ENCODE data around the gene RNF123.

DNA sequence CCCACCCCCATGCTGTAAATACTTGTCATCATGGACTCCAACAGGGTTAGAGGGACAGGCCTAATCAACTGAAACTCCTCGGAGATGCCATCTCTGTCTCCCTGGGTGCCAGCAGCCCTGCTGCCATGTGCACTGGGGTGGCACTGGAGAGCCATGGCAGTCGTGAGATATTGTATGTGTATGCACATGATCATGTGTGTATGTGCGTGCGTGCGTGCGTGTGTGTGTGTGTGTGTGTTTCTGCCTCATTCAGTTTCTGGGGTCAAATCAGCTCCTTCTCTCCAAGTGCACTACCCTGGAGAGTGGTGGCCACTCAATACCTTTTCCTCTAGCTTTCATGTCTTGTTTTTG is 18.4 kb upstream of the RNF123 start:
- TF ChIP-seq KAT7 (CRISPR knock-in tag; IDR thresholded peaks at IDR 0.05; ENCODE audit: borderline replicate concordance) (no peak), ZNF219 (CRISPR knock-in tag; IDR thresholded peaks at IDR 0.05; ENCODE audit: borderline replicate concordance) (no peak), ZNF121 (CRISPR knock-in tag; IDR thresholded peaks at IDR 0.05) (no peak), CBFB (CRISPR knock-in tag; IDR thresholded peaks at IDR 0.05; ENCODE audit: low read depth) (no peak), TP53 (CRISPR knock-in tag; IDR thresholded peaks at IDR 0.05) (no peak), CREB1 (CRISPR knock-in tag; IDR thresholded peaks at IDR 0.05) (no peak)
- TF ChIP-seq, protein P1, sequence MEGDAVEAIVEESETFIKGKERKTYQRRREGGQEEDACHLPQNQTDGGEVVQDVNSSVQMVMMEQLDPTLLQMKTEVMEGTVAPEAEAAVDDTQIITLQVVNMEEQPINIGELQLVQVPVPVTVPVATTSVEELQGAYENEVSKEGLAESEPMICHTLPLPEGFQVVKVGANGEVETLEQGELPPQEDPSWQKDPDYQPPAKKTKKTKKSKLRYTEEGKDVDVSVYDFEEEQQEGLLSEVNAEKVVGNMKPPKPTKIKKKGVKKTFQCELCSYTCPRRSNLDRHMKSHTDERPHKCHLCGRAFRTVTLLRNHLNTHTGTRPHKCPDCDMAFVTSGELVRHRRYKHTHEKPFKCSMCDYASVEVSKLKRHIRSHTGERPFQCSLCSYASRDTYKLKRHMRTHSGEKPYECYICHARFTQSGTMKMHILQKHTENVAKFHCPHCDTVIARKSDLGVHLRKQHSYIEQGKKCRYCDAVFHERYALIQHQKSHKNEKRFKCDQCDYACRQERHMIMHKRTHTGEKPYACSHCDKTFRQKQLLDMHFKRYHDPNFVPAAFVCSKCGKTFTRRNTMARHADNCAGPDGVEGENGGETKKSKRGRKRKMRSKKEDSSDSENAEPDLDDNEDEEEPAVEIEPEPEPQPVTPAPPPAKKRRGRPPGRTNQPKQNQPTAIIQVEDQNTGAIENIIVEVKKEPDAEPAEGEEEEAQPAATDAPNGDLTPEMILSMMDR (IDR thresholded peaks at IDR 0.05): no peak
- TF ChIP-seq, protein P2, sequence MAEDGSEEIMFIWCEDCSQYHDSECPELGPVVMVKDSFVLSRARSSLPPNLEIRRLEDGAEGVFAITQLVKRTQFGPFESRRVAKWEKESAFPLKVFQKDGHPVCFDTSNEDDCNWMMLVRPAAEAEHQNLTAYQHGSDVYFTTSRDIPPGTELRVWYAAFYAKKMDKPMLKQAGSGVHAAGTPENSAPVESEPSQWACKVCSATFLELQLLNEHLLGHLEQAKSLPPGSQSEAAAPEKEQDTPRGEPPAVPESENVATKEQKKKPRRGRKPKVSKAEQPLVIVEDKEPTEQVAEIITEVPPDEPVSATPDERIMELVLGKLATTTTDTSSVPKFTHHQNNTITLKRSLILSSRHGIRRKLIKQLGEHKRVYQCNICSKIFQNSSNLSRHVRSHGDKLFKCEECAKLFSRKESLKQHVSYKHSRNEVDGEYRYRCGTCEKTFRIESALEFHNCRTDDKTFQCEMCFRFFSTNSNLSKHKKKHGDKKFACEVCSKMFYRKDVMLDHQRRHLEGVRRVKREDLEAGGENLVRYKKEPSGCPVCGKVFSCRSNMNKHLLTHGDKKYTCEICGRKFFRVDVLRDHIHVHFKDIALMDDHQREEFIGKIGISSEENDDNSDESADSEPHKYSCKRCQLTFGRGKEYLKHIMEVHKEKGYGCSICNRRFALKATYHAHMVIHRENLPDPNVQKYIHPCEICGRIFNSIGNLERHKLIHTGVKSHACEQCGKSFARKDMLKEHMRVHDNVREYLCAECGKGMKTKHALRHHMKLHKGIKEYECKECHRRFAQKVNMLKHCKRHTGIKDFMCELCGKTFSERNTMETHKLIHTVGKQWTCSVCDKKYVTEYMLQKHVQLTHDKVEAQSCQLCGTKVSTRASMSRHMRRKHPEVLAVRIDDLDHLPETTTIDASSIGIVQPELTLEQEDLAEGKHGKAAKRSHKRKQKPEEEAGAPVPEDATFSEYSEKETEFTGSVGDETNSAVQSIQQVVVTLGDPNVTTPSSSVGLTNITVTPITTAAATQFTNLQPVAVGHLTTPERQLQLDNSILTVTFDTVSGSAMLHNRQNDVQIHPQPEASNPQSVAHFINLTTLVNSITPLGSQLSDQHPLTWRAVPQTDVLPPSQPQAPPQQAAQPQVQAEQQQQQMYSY (CRISPR knock-in tag; IDR thresholded peaks at IDR 0.05): no peak
- TF ChIP-seq, protein P3, sequence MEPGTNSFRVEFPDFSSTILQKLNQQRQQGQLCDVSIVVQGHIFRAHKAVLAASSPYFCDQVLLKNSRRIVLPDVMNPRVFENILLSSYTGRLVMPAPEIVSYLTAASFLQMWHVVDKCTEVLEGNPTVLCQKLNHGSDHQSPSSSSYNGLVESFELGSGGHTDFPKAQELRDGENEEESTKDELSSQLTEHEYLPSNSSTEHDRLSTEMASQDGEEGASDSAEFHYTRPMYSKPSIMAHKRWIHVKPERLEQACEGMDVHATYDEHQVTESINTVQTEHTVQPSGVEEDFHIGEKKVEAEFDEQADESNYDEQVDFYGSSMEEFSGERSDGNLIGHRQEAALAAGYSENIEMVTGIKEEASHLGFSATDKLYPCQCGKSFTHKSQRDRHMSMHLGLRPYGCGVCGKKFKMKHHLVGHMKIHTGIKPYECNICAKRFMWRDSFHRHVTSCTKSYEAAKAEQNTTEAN (CRISPR knock-in tag; IDR thresholded peaks at IDR 0.05): no peak
- TF ChIP-seq, protein P4, sequence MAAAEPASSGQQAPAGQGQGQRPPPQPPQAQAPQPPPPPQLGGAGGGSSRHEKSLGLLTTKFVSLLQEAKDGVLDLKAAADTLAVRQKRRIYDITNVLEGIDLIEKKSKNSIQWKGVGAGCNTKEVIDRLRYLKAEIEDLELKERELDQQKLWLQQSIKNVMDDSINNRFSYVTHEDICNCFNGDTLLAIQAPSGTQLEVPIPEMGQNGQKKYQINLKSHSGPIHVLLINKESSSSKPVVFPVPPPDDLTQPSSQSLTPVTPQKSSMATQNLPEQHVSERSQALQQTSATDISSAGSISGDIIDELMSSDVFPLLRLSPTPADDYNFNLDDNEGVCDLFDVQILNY (CRISPR knock-in tag; IDR thresholded peaks at IDR 0.05): no peak
- TF ChIP-seq, protein P5, sequence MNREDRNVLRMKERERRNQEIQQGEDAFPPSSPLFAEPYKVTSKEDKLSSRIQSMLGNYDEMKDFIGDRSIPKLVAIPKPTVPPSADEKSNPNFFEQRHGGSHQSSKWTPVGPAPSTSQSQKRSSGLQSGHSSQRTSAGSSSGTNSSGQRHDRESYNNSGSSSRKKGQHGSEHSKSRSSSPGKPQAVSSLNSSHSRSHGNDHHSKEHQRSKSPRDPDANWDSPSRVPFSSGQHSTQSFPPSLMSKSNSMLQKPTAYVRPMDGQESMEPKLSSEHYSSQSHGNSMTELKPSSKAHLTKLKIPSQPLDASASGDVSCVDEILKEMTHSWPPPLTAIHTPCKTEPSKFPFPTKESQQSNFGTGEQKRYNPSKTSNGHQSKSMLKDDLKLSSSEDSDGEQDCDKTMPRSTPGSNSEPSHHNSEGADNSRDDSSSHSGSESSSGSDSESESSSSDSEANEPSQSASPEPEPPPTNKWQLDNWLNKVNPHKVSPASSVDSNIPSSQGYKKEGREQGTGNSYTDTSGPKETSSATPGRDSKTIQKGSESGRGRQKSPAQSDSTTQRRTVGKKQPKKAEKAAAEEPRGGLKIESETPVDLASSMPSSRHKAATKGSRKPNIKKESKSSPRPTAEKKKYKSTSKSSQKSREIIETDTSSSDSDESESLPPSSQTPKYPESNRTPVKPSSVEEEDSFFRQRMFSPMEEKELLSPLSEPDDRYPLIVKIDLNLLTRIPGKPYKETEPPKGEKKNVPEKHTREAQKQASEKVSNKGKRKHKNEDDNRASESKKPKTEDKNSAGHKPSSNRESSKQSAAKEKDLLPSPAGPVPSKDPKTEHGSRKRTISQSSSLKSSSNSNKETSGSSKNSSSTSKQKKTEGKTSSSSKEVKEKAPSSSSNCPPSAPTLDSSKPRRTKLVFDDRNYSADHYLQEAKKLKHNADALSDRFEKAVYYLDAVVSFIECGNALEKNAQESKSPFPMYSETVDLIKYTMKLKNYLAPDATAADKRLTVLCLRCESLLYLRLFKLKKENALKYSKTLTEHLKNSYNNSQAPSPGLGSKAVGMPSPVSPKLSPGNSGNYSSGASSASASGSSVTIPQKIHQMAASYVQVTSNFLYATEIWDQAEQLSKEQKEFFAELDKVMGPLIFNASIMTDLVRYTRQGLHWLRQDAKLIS (CRISPR knock-in tag; IDR thresholded peaks at IDR 0.05; ENCODE audit: borderline replicate concordance): no peak
- TF ChIP-seq, protein P6, sequence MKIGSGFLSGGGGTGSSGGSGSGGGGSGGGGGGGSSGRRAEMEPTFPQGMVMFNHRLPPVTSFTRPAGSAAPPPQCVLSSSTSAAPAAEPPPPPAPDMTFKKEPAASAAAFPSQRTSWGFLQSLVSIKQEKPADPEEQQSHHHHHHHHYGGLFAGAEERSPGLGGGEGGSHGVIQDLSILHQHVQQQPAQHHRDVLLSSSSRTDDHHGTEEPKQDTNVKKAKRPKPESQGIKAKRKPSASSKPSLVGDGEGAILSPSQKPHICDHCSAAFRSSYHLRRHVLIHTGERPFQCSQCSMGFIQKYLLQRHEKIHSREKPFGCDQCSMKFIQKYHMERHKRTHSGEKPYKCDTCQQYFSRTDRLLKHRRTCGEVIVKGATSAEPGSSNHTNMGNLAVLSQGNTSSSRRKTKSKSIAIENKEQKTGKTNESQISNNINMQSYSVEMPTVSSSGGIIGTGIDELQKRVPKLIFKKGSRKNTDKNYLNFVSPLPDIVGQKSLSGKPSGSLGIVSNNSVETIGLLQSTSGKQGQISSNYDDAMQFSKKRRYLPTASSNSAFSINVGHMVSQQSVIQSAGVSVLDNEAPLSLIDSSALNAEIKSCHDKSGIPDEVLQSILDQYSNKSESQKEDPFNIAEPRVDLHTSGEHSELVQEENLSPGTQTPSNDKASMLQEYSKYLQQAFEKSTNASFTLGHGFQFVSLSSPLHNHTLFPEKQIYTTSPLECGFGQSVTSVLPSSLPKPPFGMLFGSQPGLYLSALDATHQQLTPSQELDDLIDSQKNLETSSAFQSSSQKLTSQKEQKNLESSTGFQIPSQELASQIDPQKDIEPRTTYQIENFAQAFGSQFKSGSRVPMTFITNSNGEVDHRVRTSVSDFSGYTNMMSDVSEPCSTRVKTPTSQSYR (CRISPR knock-in tag; IDR thresholded peaks at IDR 0.05): no peak
- TF ChIP-seq, protein P7, sequence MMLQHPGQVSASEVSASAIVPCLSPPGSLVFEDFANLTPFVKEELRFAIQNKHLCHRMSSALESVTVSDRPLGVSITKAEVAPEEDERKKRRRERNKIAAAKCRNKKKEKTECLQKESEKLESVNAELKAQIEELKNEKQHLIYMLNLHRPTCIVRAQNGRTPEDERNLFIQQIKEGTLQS (CRISPR knock-in tag; conservative IDR thresholded peaks at IDR 0.05): no peak
- TF ChIP-seq, protein P8, sequence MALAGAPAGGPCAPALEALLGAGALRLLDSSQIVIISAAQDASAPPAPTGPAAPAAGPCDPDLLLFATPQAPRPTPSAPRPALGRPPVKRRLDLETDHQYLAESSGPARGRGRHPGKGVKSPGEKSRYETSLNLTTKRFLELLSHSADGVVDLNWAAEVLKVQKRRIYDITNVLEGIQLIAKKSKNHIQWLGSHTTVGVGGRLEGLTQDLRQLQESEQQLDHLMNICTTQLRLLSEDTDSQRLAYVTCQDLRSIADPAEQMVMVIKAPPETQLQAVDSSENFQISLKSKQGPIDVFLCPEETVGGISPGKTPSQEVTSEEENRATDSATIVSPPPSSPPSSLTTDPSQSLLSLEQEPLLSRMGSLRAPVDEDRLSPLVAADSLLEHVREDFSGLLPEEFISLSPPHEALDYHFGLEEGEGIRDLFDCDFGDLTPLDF (CRISPR knock-in tag; IDR thresholded peaks at IDR 0.05): no peak
